PC-3 (cell line): ENCODE data around the gene SUCLA2.

Experiments
- CTCF ChIP-seq: fragments of 300-600 bp; sonication (generic); conservative IDR thresholded peaks from 2 replicates; pipeline ENCODE4 v1.5.1; 2017; ENCODE audit warnings: antibody characterized with exemption, low read depth, mild to moderate bottlenecking, low read length
- EZH2phosphoT487 ChIP-seq: fragments of 300-600 bp; sonication (generic); IDR thresholded peaks from 2 replicates; pipeline ENCODE4 v1.6.1; 2018; ENCODE audit warnings: mild to moderate bottlenecking, antibody characterized with exemption, low read length, borderline replicate concordance

GRCh38 chr13:47903836-47904235, 97.2 kb downstream of the SUCLA2 start:
- TF ChIP-seq CTCF (no peak), EZH2phosphoT487 (no peak)
